Kidney epithelial cell (primary cell): ENCODE data around the gene UNK. TPM values are rescaled to one million over a fixed set of nuclear protein-coding genes. Genes with fewer than 3 reads are reported as not detected.
"Not testable (repeated sequence)": the region's sequence is repeated elsewhere in the genome, so short reads cannot be mapped to it uniquely, and the experiment has no call there.

Experiments
- DNase-seq: peaks from one replicate; pipeline ENCODE4 v3.0.0-alpha.2; 2010; ENCODE audit warnings: low read depth
- H3K27me3 ChIP-seq: 2 replicates; pipeline ENCODE4 v1.6.0; 2011; ENCODE audit warnings: low read length; ENCODE audit not compliant: control insufficient read depth, insufficient read depth
- H3K36me3 ChIP-seq: 2 replicates; pipeline ENCODE4 v1.5.1; 2011; ENCODE audit warnings: low read length; ENCODE audit not compliant: control insufficient read depth, insufficient read depth
- H3K4me3 ChIP-seq: 2 replicates; pipeline ENCODE4 v1.5.1; 2011; ENCODE audit warnings: low read depth, mild to moderate bottlenecking, control low read depth, low read length
- total RNA-seq: library from RNA; depleted of rRNA; stranded (reverse); fragments of >200 nt; gene quantifications from 2 replicates; pipeline ENCODE4 v1.2.3, GENCODE V29; 2015
- TF ChIP-seq, protein P1 (sequence below): IDR thresholded peaks from 2 replicates; pipeline ENCODE4 v1.5.1; 2011; ENCODE audit warnings: mild to moderate bottlenecking, moderate library complexity, low read length, control low read depth, inconsistent platforms; ENCODE audit not compliant: insufficient read depth, poor library complexity, severe bottlenecking

Gene UNK
- total RNA-seq, 1 donor from 2014 or later = 18.6 TPM

DNA sequence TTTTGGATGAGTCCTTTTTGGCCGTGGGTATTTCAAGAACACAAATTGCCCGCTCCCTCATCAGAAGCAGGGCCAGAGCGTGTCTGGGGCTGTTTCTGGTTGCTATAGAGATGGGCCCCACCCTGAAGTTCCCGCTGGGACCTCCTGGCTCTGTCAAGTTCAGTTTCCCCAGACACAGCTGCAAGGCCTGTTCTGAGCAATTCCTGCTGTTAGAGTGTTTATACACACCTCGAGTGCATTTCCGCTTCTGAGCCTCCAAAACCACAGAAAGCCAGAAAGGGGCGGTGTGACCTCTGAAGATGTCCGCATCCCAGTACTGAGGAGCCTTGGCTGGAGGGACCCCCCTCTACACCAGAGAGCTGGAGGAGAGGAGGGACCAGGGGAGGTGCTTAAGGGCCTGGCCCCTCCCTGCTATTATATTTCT lies 79.9 kb downstream of the UNK start:
- DNase-seq = no peak
- Histone ChIP-seq H3K36me3 (no peaks in the 10 kb centered on the region), H3K4me3 (no peak overlapping the region), H3K27me3 (no peaks in the 10 kb centered on the region)
- TF ChIP-seq, protein P1, sequence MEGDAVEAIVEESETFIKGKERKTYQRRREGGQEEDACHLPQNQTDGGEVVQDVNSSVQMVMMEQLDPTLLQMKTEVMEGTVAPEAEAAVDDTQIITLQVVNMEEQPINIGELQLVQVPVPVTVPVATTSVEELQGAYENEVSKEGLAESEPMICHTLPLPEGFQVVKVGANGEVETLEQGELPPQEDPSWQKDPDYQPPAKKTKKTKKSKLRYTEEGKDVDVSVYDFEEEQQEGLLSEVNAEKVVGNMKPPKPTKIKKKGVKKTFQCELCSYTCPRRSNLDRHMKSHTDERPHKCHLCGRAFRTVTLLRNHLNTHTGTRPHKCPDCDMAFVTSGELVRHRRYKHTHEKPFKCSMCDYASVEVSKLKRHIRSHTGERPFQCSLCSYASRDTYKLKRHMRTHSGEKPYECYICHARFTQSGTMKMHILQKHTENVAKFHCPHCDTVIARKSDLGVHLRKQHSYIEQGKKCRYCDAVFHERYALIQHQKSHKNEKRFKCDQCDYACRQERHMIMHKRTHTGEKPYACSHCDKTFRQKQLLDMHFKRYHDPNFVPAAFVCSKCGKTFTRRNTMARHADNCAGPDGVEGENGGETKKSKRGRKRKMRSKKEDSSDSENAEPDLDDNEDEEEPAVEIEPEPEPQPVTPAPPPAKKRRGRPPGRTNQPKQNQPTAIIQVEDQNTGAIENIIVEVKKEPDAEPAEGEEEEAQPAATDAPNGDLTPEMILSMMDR = no peak

DNA sequence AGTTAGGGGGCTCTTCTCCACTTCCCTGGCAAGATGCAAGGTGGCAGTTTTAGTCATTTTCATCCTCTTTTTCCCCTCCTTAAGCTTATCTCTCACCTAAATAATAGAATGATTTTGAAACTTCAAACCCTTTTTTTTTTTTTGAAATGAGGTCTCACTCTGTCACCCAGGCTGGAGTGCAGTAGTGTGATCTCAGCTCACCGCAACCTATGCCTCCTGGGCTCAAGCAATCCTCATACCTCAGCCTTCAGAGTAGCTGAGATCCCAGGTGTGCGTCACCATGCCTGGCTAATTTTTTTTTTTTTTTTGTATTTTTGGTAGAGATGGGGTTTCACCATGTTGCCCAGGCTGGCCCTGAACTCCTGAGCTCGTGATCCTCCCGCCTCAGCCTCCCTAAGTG lies 80.3 kb downstream of the UNK start:
- not testable (repeated sequence) for H3K4me3 ChIP-seq, H3K27me3 ChIP-seq, DNase-seq, H3K36me3 ChIP-seq

DNA sequence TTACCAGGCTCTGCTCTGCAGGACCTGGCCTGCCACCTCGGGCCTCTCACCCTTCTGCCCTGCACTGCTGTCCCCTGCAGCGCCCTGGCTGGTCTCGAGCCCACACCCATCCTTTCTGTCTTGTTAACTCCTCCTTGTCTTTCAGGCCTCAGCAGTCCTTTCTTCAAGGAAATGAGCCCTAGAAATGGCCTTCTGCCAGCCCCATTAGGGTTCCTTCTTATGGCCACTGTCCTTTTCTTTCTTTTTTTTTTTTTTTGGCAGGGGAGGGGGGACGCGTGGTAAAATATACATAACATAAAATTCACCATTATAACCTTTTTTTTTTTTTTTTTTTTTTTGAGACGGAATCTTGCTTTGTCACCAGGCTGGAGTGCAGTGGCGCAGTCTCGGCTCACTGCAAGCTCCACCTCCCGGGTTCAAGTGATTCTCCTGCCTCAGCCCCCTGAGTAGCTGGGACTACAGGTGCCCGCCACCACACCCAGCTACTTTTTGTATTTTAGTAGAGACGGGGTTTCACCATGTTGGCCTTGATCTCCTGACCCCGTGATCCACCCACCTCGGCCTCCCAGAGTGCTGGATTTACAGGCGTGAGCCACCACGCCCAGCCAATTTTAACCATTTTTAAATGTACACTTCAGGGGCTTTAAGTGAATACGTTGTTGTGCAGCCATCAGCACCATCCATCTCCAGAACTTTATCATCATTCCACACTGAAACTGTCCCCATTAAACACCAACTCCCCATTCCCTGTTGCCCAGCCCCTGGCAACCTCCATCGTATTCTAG lies 81.0 kb downstream of the UNK start:
- H3K36me3 ChIP-seq = not testable (repeated sequence)

DNA sequence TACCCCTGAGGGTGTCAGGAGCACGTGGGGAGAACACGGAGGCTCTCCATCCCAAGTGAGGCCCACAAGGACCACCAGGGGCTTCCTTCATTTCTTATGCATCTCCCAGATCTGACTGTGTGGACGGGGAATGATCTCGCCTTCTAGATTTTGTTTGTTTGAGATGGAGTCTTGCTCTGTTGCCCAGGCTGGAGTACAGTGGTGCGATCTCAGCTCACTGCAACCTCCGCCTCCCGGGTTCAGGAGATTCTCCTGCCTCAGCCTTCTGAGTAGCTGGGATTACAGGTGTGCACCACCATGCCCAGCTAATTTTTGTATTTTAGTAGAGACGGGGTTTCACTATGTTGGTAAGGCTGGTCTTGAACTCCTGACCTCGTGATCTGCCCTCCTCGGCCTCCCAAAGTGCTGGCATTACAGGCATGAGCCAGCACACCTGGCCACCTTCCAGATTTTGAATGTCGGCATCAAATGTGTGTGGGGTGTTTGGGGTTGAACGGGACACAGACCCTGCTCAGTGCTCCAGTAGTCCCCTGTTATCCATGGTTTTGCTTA lies 84.2 kb downstream of the UNK start:
- H3K4me3 ChIP-seq, DNase-seq, H3K36me3 ChIP-seq, H3K27me3 ChIP-seq: not testable (repeated sequence)

More for the DNA sequence above, 81.0 kb downstream of the UNK start:
- H3K4me3 ChIP-seq, DNase-seq, H3K27me3 ChIP-seq: not testable (repeated sequence)

DNA sequence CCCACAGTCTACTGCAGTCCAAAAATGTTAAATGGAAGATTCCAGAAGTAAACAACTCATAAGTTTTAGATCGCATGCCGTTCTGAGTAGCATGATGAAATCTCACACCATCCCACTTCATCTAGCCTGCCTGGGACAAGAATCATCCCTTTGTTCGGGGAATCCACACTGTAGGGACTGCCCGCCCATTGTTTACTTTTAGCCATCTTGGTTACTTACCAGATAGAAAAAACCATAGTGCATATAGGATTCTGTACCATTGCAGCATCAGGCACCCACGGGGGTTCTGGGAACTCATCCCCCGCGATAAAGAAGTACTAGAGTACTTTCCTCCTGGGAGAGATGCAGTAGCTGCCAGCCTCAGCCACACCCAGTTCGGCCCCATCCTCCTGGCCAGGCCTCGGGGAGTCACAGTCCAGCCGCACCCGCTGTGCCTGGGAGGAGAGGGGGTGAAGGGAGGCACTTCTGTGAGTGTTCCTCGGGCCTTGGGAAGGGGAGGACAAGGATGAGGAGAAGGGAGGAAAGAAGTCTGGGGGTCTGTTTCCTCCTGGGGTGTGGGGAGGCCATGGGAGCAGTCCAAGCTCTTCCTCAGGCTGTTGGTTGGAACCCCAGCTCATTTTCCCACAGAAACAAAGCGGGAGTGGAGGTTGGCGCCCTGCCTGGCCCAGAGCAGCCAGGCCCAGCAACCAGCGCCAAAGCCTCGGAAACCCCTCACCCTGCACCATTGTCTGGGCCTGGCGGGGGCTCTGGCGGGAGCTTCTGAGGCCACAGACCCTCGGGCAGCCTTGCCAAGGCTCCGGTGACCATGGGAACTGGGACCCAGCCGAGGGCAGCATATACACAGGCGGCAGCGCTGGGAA lies 84.9 kb downstream of the UNK start:
- H3K4me3 ChIP-seq = no peak overlapping the region
- TF ChIP-seq, protein P1 = no peak
- no peaks in the 10 kb centered on the region for H3K36me3 ChIP-seq
- DNase-seq = no peak
- H3K27me3 ChIP-seq = no peaks in the 10 kb centered on the region

DNA sequence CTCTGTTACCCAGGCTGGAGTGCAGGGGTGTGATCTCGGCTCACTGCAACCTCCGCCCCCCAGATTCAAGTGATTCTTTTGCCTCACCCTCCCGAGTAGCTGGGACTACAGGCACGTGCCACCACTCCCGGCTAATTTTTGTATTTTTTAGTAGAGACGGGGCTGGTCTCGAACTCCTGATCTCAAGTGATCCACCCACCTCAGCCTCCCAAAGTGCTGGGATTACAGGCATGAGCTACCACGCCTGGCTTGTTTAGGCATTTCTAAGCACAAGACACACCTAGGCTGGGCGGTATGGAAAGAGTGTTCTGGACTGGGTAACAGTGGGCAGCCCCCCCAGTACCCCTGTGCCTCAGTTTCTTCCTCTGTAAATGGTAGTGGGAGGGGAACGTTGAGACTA lies 85.6 kb downstream of the UNK start:
- H3K4me3 ChIP-seq, H3K36me3 ChIP-seq, H3K27me3 ChIP-seq, DNase-seq: not testable (repeated sequence)

DNA sequence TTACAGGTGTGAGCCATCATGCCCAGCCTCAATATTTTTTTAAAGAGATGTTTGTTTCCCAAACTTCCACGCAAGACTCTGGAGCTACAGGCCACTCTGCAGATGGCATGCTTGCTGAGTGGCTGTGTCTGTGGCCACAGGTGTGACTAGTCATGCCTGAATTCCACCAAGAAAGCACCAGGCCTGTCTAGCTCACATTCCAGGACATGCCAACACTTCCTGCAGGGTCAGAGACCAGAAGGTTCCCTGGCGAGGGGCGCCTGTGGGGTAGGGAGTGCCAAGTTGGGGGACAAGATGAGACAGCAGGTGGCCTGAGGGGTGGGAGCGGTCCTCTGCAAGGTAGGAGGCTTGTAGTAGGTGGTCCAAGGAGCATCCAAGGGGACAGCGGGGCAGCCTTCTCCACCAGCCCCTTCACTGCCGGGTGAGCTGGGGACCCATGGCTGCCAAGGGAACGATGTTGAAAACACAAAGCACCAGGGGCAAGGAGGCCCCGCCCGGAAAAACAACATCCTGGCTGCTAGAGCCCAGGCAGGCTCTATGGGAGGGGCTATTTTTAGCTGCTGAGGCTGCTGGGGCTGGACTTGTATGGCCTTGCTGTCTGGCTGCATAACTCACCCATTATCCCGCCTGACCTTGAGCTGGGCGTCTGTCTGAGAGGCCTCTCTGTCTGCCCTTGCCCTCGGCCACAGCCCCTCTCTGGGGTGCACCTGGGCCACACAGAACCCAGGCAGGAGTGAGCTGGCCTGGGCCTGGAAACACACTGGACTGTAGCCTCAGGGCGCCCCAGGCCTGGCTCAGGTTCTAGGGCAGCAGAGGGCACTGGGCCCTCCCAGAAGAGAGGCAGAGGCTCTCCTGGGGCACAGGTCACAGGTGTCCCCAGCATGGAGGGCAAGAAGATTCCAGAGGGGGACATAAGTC lies 88.1 kb downstream of the UNK start:
- no peak for DNase-seq
- TF ChIP-seq, protein P1 = no peak
- H3K4me3 ChIP-seq = no peak overlapping the region
- no peaks in the 10 kb centered on the region for H3K27me3 ChIP-seq
- no peaks in the 10 kb centered on the region for H3K36me3 ChIP-seq
